Measurements from ENCODE around the gene GJB6.

DNA sequence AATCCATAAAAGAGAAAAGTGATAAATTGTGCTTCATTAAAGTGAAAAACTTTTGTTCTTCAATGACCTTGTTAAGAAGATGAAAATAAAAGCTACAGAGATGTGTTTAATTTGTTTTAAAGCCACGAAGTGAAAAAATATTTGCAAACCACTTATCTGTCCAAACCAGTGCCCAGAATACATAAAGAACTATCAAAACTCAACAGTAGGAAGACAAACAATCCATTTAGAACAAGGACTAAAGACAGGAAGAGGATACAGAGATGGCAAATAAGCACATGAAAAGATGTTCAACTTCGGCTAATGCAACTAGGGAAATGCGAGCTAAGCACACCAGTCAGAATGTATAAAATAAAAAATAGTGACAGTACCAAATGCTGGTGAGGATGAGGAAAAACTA is 15.0 kb downstream of the GJB6 start:
- TF ChIP-seq, protein P1, sequence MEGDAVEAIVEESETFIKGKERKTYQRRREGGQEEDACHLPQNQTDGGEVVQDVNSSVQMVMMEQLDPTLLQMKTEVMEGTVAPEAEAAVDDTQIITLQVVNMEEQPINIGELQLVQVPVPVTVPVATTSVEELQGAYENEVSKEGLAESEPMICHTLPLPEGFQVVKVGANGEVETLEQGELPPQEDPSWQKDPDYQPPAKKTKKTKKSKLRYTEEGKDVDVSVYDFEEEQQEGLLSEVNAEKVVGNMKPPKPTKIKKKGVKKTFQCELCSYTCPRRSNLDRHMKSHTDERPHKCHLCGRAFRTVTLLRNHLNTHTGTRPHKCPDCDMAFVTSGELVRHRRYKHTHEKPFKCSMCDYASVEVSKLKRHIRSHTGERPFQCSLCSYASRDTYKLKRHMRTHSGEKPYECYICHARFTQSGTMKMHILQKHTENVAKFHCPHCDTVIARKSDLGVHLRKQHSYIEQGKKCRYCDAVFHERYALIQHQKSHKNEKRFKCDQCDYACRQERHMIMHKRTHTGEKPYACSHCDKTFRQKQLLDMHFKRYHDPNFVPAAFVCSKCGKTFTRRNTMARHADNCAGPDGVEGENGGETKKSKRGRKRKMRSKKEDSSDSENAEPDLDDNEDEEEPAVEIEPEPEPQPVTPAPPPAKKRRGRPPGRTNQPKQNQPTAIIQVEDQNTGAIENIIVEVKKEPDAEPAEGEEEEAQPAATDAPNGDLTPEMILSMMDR (IDR thresholded peaks at IDR 0.05; ENCODE audit: low read depth, low read length, missing input control) = no peak
- TF ChIP-seq JUND (IDR thresholded peaks at IDR 0.05) (no peak), FOXA1 (IDR thresholded peaks at IDR 0.05) (no peak), GABPA (IDR thresholded peaks at IDR 0.05 in 1 of 2, conservative IDR thresholded peaks at IDR 0.05 in 1 of 2) (no peak), TAF1 (conservative IDR thresholded peaks at IDR 0.05) (no peak), RAD21 (IDR thresholded peaks at IDR 0.05) (no peak), YY1 (IDR thresholded peaks at IDR 0.05) (no peak), HNF4A (conservative IDR thresholded peaks at IDR 0.05) (no peak), SP1 (IDR thresholded peaks at IDR 0.05) (no peak)
- TF ChIP-seq, protein P2, sequence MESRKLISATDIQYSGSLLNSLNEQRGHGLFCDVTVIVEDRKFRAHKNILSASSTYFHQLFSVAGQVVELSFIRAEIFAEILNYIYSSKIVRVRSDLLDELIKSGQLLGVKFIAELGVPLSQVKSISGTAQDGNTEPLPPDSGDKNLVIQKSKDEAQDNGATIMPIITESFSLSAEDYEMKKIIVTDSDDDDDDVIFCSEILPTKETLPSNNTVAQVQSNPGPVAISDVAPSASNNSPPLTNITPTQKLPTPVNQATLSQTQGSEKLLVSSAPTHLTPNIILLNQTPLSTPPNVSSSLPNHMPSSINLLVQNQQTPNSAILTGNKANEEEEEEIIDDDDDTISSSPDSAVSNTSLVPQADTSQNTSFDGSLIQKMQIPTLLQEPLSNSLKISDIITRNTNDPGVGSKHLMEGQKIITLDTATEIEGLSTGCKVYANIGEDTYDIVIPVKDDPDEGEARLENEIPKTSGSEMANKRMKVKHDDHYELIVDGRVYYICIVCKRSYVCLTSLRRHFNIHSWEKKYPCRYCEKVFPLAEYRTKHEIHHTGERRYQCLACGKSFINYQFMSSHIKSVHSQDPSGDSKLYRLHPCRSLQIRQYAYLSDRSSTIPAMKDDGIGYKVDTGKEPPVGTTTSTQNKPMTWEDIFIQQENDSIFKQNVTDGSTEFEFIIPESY (IDR thresholded peaks at IDR 0.05) = no peak
- TF ChIP-seq, protein P3, sequence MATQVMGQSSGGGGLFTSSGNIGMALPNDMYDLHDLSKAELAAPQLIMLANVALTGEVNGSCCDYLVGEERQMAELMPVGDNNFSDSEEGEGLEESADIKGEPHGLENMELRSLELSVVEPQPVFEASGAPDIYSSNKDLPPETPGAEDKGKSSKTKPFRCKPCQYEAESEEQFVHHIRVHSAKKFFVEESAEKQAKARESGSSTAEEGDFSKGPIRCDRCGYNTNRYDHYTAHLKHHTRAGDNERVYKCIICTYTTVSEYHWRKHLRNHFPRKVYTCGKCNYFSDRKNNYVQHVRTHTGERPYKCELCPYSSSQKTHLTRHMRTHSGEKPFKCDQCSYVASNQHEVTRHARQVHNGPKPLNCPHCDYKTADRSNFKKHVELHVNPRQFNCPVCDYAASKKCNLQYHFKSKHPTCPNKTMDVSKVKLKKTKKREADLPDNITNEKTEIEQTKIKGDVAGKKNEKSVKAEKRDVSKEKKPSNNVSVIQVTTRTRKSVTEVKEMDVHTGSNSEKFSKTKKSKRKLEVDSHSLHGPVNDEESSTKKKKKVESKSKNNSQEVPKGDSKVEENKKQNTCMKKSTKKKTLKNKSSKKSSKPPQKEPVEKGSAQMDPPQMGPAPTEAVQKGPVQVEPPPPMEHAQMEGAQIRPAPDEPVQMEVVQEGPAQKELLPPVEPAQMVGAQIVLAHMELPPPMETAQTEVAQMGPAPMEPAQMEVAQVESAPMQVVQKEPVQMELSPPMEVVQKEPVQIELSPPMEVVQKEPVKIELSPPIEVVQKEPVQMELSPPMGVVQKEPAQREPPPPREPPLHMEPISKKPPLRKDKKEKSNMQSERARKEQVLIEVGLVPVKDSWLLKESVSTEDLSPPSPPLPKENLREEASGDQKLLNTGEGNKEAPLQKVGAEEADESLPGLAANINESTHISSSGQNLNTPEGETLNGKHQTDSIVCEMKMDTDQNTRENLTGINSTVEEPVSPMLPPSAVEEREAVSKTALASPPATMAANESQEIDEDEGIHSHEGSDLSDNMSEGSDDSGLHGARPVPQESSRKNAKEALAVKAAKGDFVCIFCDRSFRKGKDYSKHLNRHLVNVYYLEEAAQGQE (IDR thresholded peaks at IDR 0.05) = no peak

Measured in liver (tissue), 3 donors.